GM12875 (cell line): ENCODE data around the gene TAS2R20.

ENCODE experiments used
- H3K4me3 ChIP-seq: one replicate; pipeline ENCODE4 v1.5.1; 2011; ENCODE audit warnings: low read depth, low read length, control low read depth
- CTCF ChIP-seq: IDR thresholded peaks from 2 replicates; pipeline ENCODE4 v1.5.1; 2011; ENCODE audit warnings: low read depth, mild to moderate bottlenecking, control low read depth, inconsistent platforms, low read length, moderate library complexity, borderline replicate concordance; ENCODE audit not compliant: insufficient read depth

Gene TAS2R20

GRCh38 chr12:10960211-10960610, 37.9 kb downstream of the TAS2R20 start:
- no peak for TF ChIP-seq CTCF
- H3K4me3 ChIP-seq, result no peak overlapping the region

- no peak overlapping the region for H3K4me3 ChIP-seq
- TF ChIP-seq CTCF, result no peak
These were observed 38.3 kb downstream of the TAS2R20 start for GRCh38 chr12:10959804-10960203.

- no peak overlapping the region for H3K4me3 ChIP-seq
- TF ChIP-seq CTCF, result no peak
These were observed 40.4 kb downstream of the TAS2R20 start for GRCh38 chr12:10957741-10958140.

GRCh38 chr12:10956085-10956484, 42.0 kb downstream of the TAS2R20 start:
- no peak overlapping the region for H3K4me3 ChIP-seq
- TF ChIP-seq CTCF, result no peak

GRCh38 chr12:10952645-10953044, 45.5 kb downstream of the TAS2R20 start:
- no peak overlapping the region for H3K4me3 ChIP-seq
- TF ChIP-seq CTCF, result no peak
